Coronary artery (tissue), 2 donors: Measurements from ENCODE around the gene TPI1.

ENCODE experiments used
- DNase-seq: peaks from one replicate; pipeline ENCODE4 v3.0.0-alpha.2; 2017; ENCODE audit warnings: low spot score
- H3K27ac ChIP-seq, 2 donors: fragments of 200-600 bp; sonication (generic); one replicate each; pipeline ENCODE4 v1.5.1; 2016 to 2019
- H3K4me3 ChIP-seq: fragments of 200-600 bp; sonication (generic); 2 replicates; pipeline ENCODE4 v1.5.1; 2016; ENCODE audit warnings: mild to moderate bottlenecking, moderate library complexity
- TF ChIP-seq, protein P1 (sequence below): fragments of 200-600 bp; sonication (generic); IDR thresholded peaks from one replicate; pipeline ENCODE4 v1.5.1; 2019; ENCODE audit warnings: antibody characterized with exemption

Gene TPI1

DNA sequence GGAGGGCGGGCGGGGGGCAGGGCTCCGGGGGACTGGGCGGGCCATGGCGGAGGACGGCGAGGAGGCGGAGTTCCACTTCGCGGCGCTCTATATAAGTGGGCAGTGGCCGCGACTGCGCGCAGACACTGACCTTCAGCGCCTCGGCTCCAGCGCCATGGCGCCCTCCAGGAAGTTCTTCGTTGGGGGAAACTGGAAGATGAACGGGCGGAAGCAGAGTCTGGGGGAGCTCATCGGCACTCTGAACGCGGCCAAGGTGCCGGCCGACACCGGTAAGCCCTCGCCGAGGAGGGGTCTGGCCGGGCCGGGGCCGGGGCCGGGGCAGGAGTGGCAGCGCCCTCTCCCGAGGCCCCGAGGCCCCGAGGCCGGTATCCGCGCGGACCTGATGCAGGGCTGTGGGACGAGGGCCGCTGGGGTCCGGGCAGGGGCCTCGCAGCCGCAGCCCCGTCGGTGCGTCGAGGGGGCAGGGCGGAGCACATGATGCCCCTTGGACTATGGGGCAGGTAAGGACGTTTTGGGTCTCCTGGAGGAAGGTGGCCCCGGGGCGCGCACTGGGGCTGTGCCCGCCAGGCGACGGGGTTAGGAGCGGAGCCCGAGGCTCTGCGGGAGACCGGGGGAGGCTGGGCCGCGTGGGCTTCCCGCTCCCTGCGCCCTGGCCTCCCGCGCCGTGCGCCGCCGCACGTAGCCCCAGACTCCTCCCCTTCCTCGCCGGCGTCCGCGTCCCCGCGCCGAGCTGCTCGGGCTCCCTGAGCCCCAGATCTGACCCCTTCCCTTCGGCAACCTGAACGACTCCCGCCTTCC lies at the start of gene TPI1:
TPI1 (plus strand) TSS at position 119 of the 798 bp plus-strand sequence; CDS start at position 155, 36 bp downstream.
- H3K4me3 ChIP-seq = peak within 1 kb of the TSS; percentile 81
- DNase-seq = no peak
- H3K27ac ChIP-seq = peak within 1 kb of the TSS; percentile 93 to 99
- TF ChIP-seq, protein P1, sequence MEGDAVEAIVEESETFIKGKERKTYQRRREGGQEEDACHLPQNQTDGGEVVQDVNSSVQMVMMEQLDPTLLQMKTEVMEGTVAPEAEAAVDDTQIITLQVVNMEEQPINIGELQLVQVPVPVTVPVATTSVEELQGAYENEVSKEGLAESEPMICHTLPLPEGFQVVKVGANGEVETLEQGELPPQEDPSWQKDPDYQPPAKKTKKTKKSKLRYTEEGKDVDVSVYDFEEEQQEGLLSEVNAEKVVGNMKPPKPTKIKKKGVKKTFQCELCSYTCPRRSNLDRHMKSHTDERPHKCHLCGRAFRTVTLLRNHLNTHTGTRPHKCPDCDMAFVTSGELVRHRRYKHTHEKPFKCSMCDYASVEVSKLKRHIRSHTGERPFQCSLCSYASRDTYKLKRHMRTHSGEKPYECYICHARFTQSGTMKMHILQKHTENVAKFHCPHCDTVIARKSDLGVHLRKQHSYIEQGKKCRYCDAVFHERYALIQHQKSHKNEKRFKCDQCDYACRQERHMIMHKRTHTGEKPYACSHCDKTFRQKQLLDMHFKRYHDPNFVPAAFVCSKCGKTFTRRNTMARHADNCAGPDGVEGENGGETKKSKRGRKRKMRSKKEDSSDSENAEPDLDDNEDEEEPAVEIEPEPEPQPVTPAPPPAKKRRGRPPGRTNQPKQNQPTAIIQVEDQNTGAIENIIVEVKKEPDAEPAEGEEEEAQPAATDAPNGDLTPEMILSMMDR = no peak

GRCh38 chr12:6817662-6818157 lies 49.6 kb upstream of the TPI1 start:
- DNase-seq = no peak
- H3K27ac ChIP-seq = no peak overlapping the region
- no peak overlapping the region for H3K4me3 ChIP-seq
- TF ChIP-seq, protein P1 = no peak

GRCh38 chr12:6818222-6818621 lies 49.1 kb upstream of the TPI1 start:
- no peak overlapping the region for H3K4me3 ChIP-seq
- H3K27ac ChIP-seq = no peak overlapping the region
- TF ChIP-seq, protein P1 = no peak
- no peak for DNase-seq

- TF ChIP-seq, protein P1 = no peak
- no peak overlapping the region for H3K4me3 ChIP-seq
- DNase-seq = no peak
- no peak overlapping the region for H3K27ac ChIP-seq
Measured at GRCh38 chr12:6818645-6819044, 48.7 kb upstream of the TPI1 start.

DNA sequence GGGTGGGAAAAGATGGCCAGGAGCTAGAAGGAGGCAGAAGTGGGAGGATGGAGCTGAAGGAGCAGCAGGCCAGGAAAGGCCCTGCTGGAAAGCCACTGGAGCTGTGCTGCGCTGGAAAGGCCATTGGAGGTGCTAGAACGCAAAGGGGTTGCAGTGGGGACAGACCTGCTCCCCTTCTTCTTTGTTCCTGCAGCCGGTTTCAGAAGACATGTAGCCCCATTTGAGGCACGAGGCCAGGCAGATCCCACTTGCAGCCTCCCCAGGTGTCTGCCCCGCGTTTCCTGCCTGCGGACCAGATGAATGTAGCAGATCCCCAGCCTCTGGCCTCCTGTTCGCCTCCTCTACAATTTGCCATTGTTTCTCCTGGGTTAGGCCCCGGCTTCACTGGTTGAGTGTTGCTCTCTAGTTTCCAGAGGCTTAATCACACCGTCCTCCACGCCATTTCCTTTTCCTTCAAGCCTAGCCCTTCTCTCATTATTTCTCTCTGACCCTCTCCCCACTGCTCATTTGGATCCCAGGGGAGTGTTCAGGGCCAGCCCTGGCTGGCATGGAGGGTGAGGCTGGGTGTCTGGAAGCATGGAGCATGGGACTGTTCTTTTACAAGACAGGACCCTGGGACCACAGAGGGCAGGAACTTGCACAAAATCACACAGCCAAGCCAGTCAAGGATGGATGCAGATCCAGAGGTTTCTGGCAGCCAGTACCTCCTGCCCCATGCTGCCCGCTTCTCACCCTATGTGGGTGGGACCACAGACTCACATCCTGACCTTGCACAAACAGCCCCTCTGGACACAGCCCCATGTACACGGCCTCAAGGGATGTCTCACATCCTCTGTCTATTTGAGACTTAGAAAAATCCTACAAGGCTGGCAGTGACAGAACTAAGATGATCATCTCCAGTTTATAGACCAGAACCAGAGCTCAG lies 48.0 kb upstream of the TPI1 start:
- H3K27ac ChIP-seq = no peak overlapping the region
- H3K4me3 ChIP-seq = no peak overlapping the region
- DNase-seq = no peak
- TF ChIP-seq, protein P1 = no peak

- Histone ChIP-seq H3K27ac (no peak overlapping the region), H3K4me3 (no peak overlapping the region)
- DNase-seq = no peak
- TF ChIP-seq, protein P1 = no peak
Measured at GRCh38 chr12:6820166-6820565, 47.2 kb upstream of the TPI1 start.
